Measurements from ENCODE around the gene HRH3. TPM values are rescaled to one million over a fixed set of nuclear protein-coding genes. Genes with fewer than 3 reads are reported as not detected.
A peak's percentile ranks its signal among the peaks of the same experiment; 100 is the strongest.

The HRH3 gene
- total RNA-seq, 1 donor from 2014 or later, result not detected

- no peak for TF ChIP-seq CTCF (IDR thresholded peaks at IDR 0.05)
- no peak for DNase-seq (ENCODE audit: extremely low spot score, unreplicated experiment)
- no peak overlapping the region for H3K4me3 Mint-ChIP-seq (ENCODE audit: unreplicated experiment)
- H3K36me3 Mint-ChIP-seq (ENCODE audit: unreplicated experiment), result no peaks in the 10 kb centered on the region
- peaks cover 12% of the 10 kb centered on the region for H3K4me1 Mint-ChIP-seq (ENCODE audit: unreplicated experiment)
- no peaks in the 10 kb centered on the region for H3K9me3 Mint-ChIP-seq (ENCODE audit: unreplicated experiment)
- no peak overlapping the region for H3K27ac Mint-ChIP-seq (ENCODE audit: unreplicated experiment)
- H3K27me3 Mint-ChIP-seq (ENCODE audit: unreplicated experiment), result peaks cover 2% of the 10 kb centered on the region
Observed at GRCh38 chr20:62208061-62208794, 11.8 kb downstream of the HRH3 start.

GRCh38 chr20:62206388-62206775 is 13.7 kb downstream of the HRH3 start:
- H3K9me3 Mint-ChIP-seq (ENCODE audit: unreplicated experiment), result no peaks in the 10 kb centered on the region
- H3K4me1 Mint-ChIP-seq (ENCODE audit: unreplicated experiment), result peaks cover 28% of the 10 kb centered on the region
- no peak for DNase-seq (ENCODE audit: extremely low spot score, unreplicated experiment)
- H3K4me3 Mint-ChIP-seq (ENCODE audit: unreplicated experiment), result no peak overlapping the region
- no peak for TF ChIP-seq CTCF (IDR thresholded peaks at IDR 0.05)
- peaks cover 3% of the 10 kb centered on the region for H3K36me3 Mint-ChIP-seq (ENCODE audit: unreplicated experiment)
- no peak overlapping the region for H3K27ac Mint-ChIP-seq (ENCODE audit: unreplicated experiment)
- H3K27me3 Mint-ChIP-seq (ENCODE audit: unreplicated experiment), result no peaks in the 10 kb centered on the region

- peaks cover 28% of the 10 kb centered on the region for H3K4me1 Mint-ChIP-seq (ENCODE audit: unreplicated experiment)
- DNase-seq (ENCODE audit: extremely low spot score, unreplicated experiment), result no peak
- peaks cover 3% of the 10 kb centered on the region for H3K36me3 Mint-ChIP-seq (ENCODE audit: unreplicated experiment)
- no peak overlapping the region for H3K27ac Mint-ChIP-seq (ENCODE audit: unreplicated experiment)
- H3K4me3 Mint-ChIP-seq (ENCODE audit: unreplicated experiment), result no peak overlapping the region
- H3K9me3 Mint-ChIP-seq (ENCODE audit: unreplicated experiment), result no peaks in the 10 kb centered on the region
- no peaks in the 10 kb centered on the region for H3K27me3 Mint-ChIP-seq (ENCODE audit: unreplicated experiment)
- no peak for TF ChIP-seq CTCF (IDR thresholded peaks at IDR 0.05)
Observed at GRCh38 chr20:62205618-62206387, 14.3 kb downstream of the HRH3 start.

GRCh38 chr20:62203378-62204030 is 16.6 kb downstream of the HRH3 start:
- Mint-ChIP-seq H3K4me1 (ENCODE audit: unreplicated experiment) (peaks cover 31% of the 10 kb centered on the region), H3K4me3 (ENCODE audit: unreplicated experiment) (no peak overlapping the region), H3K36me3 (ENCODE audit: unreplicated experiment) (peaks cover 20% of the 10 kb centered on the region), H3K27ac (ENCODE audit: unreplicated experiment) (peak overlapping the region; percentile 31), H3K27me3 (ENCODE audit: unreplicated experiment) (no peaks in the 10 kb centered on the region), H3K9me3 (ENCODE audit: unreplicated experiment) (no peaks in the 10 kb centered on the region)
- TF ChIP-seq CTCF (IDR thresholded peaks at IDR 0.05), result no peak
- DNase-seq (ENCODE audit: extremely low spot score, unreplicated experiment), result no peak
